ENCODE results near the gene OGFOD3.

DNA sequence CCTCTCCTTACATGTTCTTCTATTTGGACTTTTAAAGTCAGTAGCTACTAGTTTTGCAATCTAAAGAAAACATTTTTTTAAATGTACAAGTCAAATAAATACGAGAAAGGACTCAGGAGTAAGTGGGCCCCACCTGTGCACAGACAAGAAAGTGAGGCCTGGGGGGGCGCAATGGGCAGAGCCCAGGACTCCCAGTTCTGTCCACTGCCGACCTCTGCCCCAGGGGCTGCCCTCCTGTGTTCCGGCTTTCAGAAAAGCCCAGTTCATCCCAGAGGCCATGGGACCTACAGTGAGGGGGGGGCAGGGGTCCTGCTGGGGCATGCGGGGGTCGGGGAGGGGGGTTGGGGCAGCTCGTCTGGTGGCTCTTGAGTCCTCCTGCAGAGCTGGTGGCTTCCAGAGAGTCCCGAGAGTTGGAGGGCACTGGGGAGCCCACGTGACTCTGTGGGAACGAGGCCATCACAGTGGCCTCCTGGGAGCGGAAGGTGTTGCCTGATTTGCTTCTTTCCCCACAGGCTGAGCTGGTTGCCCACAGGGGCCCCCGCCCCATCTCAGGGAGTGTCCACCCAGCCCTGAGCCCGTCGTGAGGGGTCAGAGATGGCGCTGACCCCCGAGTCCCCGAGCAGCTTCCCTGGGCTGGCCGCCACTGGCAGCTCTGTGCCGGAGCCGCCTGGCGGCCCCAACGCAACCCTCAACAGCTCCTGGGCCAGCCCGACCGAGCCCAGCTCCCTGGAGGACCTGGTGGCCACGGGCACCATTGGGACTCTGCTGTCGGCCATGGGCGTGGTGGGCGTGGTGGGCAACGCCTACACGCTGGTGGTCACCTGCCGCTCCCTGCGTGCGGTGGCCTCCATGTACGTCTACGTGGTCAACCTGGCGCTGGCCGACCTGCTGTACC is 44.4 kb downstream of the OGFOD3 start:
- TF ChIP-seq, protein P1, sequence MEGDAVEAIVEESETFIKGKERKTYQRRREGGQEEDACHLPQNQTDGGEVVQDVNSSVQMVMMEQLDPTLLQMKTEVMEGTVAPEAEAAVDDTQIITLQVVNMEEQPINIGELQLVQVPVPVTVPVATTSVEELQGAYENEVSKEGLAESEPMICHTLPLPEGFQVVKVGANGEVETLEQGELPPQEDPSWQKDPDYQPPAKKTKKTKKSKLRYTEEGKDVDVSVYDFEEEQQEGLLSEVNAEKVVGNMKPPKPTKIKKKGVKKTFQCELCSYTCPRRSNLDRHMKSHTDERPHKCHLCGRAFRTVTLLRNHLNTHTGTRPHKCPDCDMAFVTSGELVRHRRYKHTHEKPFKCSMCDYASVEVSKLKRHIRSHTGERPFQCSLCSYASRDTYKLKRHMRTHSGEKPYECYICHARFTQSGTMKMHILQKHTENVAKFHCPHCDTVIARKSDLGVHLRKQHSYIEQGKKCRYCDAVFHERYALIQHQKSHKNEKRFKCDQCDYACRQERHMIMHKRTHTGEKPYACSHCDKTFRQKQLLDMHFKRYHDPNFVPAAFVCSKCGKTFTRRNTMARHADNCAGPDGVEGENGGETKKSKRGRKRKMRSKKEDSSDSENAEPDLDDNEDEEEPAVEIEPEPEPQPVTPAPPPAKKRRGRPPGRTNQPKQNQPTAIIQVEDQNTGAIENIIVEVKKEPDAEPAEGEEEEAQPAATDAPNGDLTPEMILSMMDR (IDR thresholded peaks at IDR 0.05; ENCODE audit: insufficient read depth, low read length, poor library complexity, severe bottlenecking), result no peak
- TF ChIP-seq EZH2phosphoT487 (conservative IDR thresholded peaks at IDR 0.05; ENCODE audit: low read length), result no peak

All from SU-DHL-6 (cell line).